Endothelial cell of umbilical vein (primary cell): ENCODE measurements around the gene GTF2H4.

Source experiments
- CTCF ChIP-seq, 2 donors: IDR thresholded peaks; 1 replicate in 1 of 2; 2 replicates in 1 of 2; pipeline ENCODE4 v1.5.1; 2011; ENCODE audit warnings: low read length in 2 of 2, mild to moderate bottlenecking in 2 of 2, moderate library complexity in 2 of 2, control low read depth in 1 of 2, inconsistent platforms in 1 of 2, low read depth in 1 of 2; ENCODE audit not compliant: insufficient read depth in 1 of 2; ENCODE audit errors: extremely low read depth in 1 of 2
- EZH2 ChIP-seq: IDR thresholded peaks from 2 replicates; pipeline ENCODE4 v1.6.1; 2012; ENCODE audit warnings: borderline replicate concordance, low read depth, mild to moderate bottlenecking, moderate library complexity, low read length, inconsistent platforms; ENCODE audit not compliant: severe bottlenecking
- FOS ChIP-seq: IDR thresholded peaks from 2 replicates; pipeline ENCODE4 v1.6.1; 2011; ENCODE audit warnings: mild to moderate bottlenecking, low read length, moderate library complexity, borderline replicate concordance; ENCODE audit not compliant: insufficient read depth
- GATA2 ChIP-seq: IDR thresholded peaks from 2 replicates; pipeline ENCODE4 v1.7.0; 2011; ENCODE audit warnings: low read depth, mild to moderate bottlenecking, moderate library complexity, mixed read lengths, low read length; ENCODE audit not compliant: insufficient read length, insufficient read depth
- JUN ChIP-seq: IDR thresholded peaks from 2 replicates; pipeline ENCODE4 v1.6.1; 2011; ENCODE audit warnings: borderline replicate concordance, low read depth; ENCODE audit not compliant: insufficient read length, insufficient read depth
- MAX ChIP-seq: IDR thresholded peaks from 2 replicates; pipeline ENCODE4 v1.6.1; 2011; ENCODE audit not compliant: insufficient read depth, insufficient read length
- MYC ChIP-seq: IDR thresholded peaks from one replicate; pipeline ENCODE4 v1.6.1; 2011; ENCODE audit warnings: mild to moderate bottlenecking, low read depth, low read length
- POLR2A ChIP-seq: IDR thresholded peaks from 2 replicates; pipeline ENCODE4 v1.6.1; 2012; ENCODE audit warnings: low read depth, mild to moderate bottlenecking, control low read depth, low read length
- POLR2AphosphoS5 ChIP-seq: IDR thresholded peaks from 2 replicates; pipeline ENCODE4 v1.6.1; 2012; ENCODE audit warnings: low read depth, mild to moderate bottlenecking, control low read depth, low read length, moderate library complexity; ENCODE audit not compliant: insufficient read depth

- no peak for TF ChIP-seq EZH2
- no peak for TF ChIP-seq CTCF (IDR thresholded peaks at IDR 0.05; ENCODE audit: extremely low read depth in 1 of 2, insufficient read depth in 1 of 2, low read depth in 1 of 2, low read length in 2 of 2)
- no peak for TF ChIP-seq MYC
- no peak for TF ChIP-seq FOS
- TF ChIP-seq POLR2AphosphoS5 = no peak
- TF ChIP-seq GATA2 = no peak
- no peak for TF ChIP-seq POLR2A
- TF ChIP-seq JUN = no peak
- TF ChIP-seq MAX = no peak
These were observed 34.8 kb upstream of the GTF2H4 start for GRCh38 chr6:30873137-30873640.
